Upper lobe of right lung (tissue), 1 donor: ENCODE measurements around the gene PAK4. TPM values are rescaled to one million over a fixed set of nuclear protein-coding genes. Genes with fewer than 3 reads are reported as not detected.

Experiments
- ATAC-seq: fragments of 200-7000 bp; cut with Tn5 transposase; one replicate; pipeline ENCODE4 v1.9.1; 2020; ENCODE audit warnings: mild to moderate bottlenecking, moderate library complexity
- DNase-seq: peaks from one replicate; pipeline ENCODE4 v3.0.0-alpha.2; 2020
- H3K27ac ChIP-seq: fragments of 200-600 bp; one replicate; pipeline ENCODE4 v1.8.0; 2022
- H3K27me3 ChIP-seq: fragments of 200-600 bp; one replicate; pipeline ENCODE4 v1.8.0; 2022; ENCODE audit warnings: mild to moderate bottlenecking
- H3K36me3 ChIP-seq: fragments of 200-600 bp; one replicate; pipeline ENCODE4 v1.8.0; 2022
- H3K4me1 ChIP-seq: fragments of 200-600 bp; one replicate; pipeline ENCODE4 v1.8.0; 2022
- H3K4me3 ChIP-seq: fragments of 200-600 bp; one replicate; pipeline ENCODE4 v1.8.0; 2022; ENCODE audit warnings: mild to moderate bottlenecking
- H3K9me3 ChIP-seq: fragments of 200-600 bp; one replicate; pipeline ENCODE4 v1.8.0; 2022
- CTCF ChIP-seq: fragments of 200-600 bp; IDR thresholded peaks from one replicate; pipeline ENCODE4 v1.8.0; 2022; ENCODE audit warnings: antibody characterized with exemption
- intact Hi-C: fragments of 100-400 bp; cut with DNase I; formaldehyde crosslinking; loops from one replicate; pipeline ENCODE4 v1.11.0; 2022
- total RNA-seq: library from RNA; stranded (reverse); fragmentation: NEBNext Ultra II Directional; extraction: Animal tissue kit (Norgen Biotek cat#: 25700); gene quantifications from one replicate; pipeline ENCODE4 v1.2.1, GENCODE V29; 2021
- donor health status: DM: no; HTN: yes; CAD: no; lungs with severe emphysema.

The PAK4 gene
- total RNA-seq, 1 donor from 2014 or later = 72.8 TPM

- peaks cover 76% of the 10 kb centered on the region for H3K27me3 ChIP-seq
- H3K9me3 ChIP-seq = no peaks in the 10 kb centered on the region
- ATAC-seq = no peak
- peaks cover 9% of the 10 kb centered on the region for H3K4me1 ChIP-seq
- TF ChIP-seq CTCF = no peak
- no peak overlapping the region for H3K4me3 ChIP-seq
- H3K36me3 ChIP-seq = no peaks in the 10 kb centered on the region
- intact Hi-C loops = no loop called here
- no peak overlapping the region for H3K27ac ChIP-seq
- no peak for DNase-seq
Measured at GRCh38 chr19:39082745-39083598, 42.6 kb upstream of the PAK4 start.

DNA sequence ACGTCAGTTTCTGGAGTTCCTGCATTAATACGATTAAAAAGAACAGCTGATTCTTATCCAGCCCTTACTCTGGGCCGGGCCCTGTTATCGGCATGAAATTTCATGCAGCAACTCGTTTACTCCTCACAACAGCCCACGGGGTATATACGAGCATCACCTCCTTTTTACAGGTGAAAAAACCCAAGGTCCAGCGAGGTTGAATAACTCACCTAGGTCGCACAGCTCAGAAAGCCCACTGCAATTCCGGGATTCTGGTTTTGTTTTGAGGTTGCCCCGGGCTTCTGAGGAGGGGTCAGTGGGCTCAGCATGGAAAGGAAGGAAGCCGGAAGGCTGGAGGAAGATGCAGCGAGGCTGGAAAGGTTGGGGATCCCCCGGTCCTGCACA, 42.0 kb upstream of the PAK4 start:
- H3K36me3 ChIP-seq = no peaks in the 10 kb centered on the region
- ATAC-seq (no peak), DNase-seq (no peak)
- no peak for TF ChIP-seq CTCF
- peak overlapping the region; percentile 3 for H3K4me3 ChIP-seq
- H3K27me3 ChIP-seq = peaks cover 76% of the 10 kb centered on the region
- no peak overlapping the region for H3K27ac ChIP-seq
- intact Hi-C loops = no loop called here
- no peaks in the 10 kb centered on the region for H3K9me3 ChIP-seq
- H3K4me1 ChIP-seq = peaks cover 9% of the 10 kb centered on the region

GRCh38 chr19:39083983-39084731, 41.4 kb upstream of the PAK4 start, which contains the start of gene ACP7:
Gene ACP7, plus strand, starts transcription at chr19:39084368. Its CDS starts 902 bp downstream, at chr19:39085270.
- Histone ChIP-seq H3K27ac (no peak within 1 kb of the TSS), H3K36me3 (no peaks in the 10 kb centered on the region), H3K4me3 (peak within 1 kb of the TSS; percentile 3), H3K4me1 (peaks cover 9% of the 10 kb centered on the region), H3K9me3 (no peaks in the 10 kb centered on the region), H3K27me3 (peaks cover 73% of the 10 kb centered on the region)
- ATAC-seq (peak; percentile 53), DNase-seq (no peak)
- no peak for TF ChIP-seq CTCF
- intact Hi-C loops = no loop called here

- no peak for ATAC-seq
- Histone ChIP-seq H3K27ac (no peak overlapping the region), H3K36me3 (no peaks in the 10 kb centered on the region), H3K9me3 (no peaks in the 10 kb centered on the region), H3K27me3 (peaks cover 68% of the 10 kb centered on the region), H3K4me3 (no peak overlapping the region), H3K4me1 (peaks cover 9% of the 10 kb centered on the region)
- intact Hi-C loops = no loop called here
- no peak for TF ChIP-seq CTCF
- no peak for DNase-seq
Measured at GRCh38 chr19:39084732-39085080, 40.9 kb upstream of the PAK4 start.

DNA sequence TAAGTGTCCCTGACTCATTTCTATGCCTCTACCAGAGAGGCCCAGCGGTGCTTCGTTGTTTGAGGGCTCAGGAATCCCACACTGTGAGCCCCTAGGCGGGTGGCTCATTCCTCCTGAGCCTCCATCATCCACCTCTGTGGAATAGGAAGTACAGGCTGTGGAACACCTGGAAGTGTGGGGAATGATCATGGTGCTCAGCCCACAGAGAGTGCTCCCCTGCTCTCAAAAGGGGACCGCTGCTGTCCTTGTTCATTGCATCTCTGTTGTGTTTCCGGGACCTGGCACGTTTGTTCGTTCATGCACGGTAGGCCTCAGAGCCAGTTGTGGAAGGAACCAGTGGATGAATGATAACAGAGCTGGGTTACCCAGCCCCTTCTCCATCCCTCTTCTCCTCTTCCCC, 40.2 kb upstream of the PAK4 start:
- H3K36me3 ChIP-seq = no peaks in the 10 kb centered on the region
- H3K4me1 ChIP-seq = peaks cover 9% of the 10 kb centered on the region
- H3K27me3 ChIP-seq = peaks cover 61% of the 10 kb centered on the region
- H3K9me3 ChIP-seq = no peaks in the 10 kb centered on the region
- no peak overlapping the region for H3K27ac ChIP-seq
- H3K4me3 ChIP-seq = no peak overlapping the region
- ATAC-seq (no peak), DNase-seq (no peak)
- TF ChIP-seq CTCF = no peak
- intact Hi-C loops = no loop called here
